HG02759 (cell line): Measurements from ENCODE around the gene TSPAN3.

Experiments
- ATAC-seq: cut with Tn5 transposase; IDR thresholded peaks from one replicate; pipeline ENCODE4 v1.9.1; 2021; ENCODE audit warnings: mild to moderate bottlenecking, moderate library complexity; ENCODE audit not compliant: unreplicated experiment

Gene TSPAN3

DNA sequence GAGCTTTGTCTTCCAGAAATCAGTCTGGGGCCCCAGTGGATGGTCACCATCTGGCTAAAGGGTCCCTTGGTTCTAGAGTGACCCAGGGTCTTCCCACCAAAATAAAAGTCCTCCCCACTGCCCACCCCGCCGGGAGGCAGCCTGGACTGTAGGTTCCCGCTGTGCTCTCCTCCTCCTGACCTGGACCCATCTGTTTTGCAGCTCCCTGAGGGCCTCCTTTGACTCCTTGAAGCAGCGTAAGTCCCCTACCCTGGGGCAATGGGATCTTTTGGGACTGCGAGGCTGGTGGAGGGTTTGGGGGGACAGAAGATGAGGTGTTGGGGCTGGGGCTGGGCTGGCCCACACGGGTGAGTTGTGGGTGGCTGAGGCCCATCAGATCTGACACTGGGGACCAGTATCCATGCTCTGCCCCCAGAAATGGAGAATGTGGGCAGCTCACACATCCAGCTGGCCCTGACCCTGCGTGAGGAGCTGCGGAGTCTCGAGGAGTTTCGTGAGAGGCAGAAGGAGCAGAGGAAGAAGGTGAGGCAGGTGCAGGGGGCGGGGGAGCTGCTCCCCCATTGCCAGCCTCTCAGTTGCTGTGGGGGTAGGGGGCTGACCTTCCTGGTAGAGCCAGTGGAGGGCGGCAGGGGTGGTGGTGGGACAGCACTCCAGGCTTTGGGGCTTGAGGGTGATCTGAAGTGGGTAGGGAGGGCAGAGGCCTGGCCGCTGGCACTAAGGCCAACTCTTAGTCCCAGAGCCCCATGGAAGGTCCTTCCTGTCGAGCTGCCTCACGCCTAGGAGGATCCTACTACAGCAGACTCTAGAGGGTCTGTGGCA, 45.6 kb downstream of the TSPAN3 start:
- ATAC-seq, result no peak

DNA sequence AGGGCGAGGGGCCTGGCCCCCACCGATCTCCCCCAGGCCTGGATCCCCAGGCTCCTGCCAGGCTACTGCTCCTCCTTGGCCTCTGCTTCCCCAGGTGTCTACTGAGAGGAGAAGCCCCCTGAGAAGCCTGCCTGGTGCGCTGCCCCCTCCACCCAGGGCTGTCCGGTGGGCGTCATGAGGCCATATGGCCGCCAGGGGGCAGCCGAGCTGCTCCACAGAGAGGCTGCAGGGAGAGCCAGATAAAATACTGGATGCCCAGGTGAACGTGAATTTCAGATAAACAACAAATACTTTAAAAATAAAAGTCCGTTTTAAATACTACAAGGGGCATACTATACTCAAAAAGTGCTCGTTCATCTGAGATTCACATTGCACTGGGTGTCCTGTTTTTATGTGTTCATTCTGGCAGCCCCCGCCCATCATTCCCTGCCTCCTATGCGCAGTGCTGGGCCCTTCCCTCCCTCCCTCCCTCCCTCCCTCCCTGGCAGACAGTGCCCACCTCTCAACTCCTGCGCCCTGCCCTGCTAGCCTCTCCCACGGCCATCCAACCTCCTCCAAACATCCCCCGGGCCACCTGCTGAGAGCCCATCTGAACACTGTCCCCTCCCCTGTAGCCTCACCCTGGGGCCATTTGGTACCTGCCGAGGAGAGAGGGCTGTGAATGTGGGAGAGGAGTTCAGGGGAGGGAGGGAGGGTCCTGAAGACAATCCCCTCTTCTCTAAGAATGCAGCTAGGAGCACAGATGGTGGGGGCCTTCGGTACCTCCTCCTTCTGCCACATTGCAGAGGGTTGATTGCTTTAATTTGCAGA, 46.4 kb downstream of the TSPAN3 start:
- ATAC-seq, result no peak

DNA sequence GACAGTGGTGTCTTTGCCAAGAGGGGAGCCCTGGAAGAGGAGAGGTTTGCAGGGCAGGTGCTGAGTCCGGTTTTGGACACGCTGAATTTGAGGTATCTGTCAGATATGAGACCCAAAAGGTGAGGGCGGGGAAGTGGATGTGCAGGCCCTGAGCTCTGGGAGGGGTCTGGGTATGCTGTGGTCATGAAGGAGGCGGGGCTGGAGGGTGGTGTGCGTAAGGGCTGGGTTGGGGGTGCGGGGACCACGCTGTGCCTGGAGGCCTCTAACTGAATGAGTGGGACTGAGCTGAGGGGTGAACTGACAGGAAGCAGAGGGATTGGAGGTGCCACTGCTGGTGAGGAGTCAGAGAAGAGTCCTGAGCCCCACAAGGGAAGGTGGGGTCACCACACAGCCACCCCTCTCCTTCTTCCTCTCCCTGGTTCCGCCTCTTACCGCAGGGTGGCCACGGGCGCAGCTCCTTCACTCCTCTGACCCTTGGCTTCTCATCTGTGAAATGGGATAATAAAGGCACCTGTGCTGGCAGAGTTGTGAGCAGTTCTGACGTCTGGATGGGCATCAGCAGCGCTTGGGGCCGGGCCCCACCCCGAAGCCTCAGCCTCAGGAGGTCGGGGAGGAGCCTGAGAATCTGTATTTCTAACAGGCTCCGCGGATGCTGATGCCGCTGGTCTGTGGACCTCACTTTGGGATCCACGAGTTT, 47.2 kb downstream of the TSPAN3 start:
- no peak for ATAC-seq

DNA sequence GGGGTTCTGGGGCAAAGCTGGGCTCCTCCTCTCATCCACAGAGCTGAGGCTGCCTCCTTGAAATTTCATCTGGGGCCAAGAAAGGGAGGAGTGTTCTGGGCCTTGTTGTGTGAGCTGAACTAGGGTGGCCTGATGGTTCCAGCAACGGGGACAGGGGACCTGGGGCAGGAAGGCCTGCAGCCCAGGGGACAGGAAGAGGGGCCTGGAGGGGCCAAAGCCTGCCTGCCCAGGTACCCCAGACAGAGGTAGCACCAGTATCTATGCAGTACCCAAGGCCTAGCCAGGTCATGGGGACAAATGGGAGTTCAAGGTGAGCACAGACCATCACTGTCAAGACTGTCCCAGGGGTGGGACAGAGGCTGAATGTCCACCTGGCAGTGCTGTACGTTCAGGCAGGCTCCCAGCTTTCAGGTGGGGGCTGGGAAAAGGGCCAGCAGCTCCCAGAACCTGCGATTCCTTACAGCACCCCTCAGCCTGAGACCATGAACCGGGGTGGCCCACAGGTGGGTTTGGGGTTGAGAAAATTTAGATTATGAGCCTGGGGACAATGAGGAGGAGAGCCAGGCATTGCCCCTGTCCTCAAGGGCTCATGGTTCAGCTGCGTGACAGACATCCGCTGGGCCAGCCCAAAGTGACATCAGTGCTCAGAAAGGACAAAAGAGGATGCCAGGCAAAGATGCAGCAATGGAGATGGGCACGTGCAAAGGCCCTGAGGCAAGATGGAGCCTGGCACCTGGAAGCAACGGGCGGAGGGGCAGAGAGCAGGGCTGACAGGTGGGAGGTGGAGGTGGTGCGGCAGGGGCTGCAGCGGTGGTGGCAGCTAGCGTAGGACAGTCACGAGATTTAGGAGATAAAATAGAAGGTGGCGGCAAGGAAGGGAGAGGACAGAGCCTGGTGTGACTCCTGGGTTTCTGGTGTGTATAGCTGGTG, 48.0 kb downstream of the TSPAN3 start:
- no peak for ATAC-seq

DNA sequence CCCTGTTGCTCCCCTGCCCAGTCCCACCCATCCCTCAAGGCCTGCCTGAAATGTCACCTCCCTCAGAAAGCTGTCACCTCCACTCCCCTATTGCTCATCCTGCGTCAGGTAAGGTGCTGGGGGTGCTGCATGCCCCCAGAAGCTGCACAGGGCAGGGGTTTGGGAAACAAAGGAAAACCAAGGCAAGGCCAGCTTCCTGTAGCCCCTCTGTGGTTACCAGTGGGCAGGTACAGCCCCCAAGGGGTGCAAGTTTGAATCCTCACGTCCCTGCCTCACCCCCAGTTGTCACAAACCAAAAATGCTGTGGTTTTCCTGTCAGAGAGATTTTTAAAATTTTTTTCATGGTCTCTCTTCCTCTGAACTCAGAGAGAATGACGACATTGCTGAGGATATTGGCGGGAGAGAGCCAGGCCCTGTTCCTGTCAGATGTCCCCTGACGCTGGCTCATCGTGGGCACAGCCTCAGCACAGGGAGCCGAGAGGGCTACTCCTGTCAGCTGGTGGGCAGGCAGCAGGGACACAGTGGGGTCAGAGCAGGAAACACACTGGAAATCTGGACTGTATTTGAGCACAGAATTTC, 49.0 kb downstream of the TSPAN3 start:
- no peak for ATAC-seq

DNA sequence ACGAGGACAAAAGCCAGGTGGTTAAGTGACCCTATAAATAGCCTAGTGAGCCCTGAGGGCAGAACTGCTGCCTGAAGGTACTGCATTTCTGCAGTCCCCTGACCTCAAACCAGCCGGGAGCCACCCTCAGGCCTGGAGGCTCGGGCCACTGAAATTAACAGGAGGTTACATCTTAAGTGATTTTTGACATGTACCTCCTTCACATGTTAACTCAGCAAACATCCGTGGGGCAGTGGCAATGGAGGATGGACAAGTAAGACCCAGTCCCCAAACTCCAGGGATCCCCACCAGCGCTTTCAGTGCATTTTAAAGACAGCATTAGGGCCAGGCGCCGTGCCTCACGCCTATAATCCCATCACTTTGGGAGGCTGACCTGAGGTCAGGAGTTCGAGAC, 49.8 kb downstream of the TSPAN3 start:
- ATAC-seq, result no peak

DNA sequence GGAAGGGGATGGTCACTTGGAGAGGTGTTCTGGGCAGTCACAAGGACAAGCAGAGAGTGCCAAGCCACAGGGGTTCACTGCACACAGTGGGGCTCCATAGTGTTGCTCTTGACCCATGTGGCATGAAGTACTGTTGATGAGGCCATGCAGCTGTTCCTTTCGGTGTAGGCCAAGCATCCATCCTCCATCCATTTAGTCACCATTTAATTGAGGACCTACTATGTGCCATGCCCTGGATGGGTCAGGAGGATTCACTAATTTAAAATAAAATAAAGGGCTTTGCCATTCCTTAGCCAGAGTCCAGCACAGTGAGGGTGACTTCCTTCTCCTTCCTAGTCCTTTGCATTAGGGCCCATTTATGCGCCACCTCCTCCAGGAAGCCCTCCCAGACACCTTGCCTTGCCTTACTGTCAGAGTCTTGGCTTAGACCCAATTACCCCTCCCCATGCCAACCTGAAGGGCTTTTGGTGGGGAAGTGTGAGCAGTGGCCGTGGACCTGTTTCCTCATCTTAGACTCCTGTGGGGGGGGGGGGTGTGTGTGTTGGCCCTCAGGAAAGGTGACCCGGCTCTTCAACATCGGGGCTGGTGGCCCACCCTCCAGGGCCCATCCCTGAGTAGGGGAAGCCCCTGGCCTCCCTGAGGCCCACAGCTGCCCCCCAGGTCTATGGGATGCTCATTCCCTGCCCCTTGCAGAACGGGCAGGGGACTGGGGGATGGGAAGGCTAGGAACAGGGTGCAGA, 50.4 kb downstream of the TSPAN3 start:
- no peak for ATAC-seq

DNA sequence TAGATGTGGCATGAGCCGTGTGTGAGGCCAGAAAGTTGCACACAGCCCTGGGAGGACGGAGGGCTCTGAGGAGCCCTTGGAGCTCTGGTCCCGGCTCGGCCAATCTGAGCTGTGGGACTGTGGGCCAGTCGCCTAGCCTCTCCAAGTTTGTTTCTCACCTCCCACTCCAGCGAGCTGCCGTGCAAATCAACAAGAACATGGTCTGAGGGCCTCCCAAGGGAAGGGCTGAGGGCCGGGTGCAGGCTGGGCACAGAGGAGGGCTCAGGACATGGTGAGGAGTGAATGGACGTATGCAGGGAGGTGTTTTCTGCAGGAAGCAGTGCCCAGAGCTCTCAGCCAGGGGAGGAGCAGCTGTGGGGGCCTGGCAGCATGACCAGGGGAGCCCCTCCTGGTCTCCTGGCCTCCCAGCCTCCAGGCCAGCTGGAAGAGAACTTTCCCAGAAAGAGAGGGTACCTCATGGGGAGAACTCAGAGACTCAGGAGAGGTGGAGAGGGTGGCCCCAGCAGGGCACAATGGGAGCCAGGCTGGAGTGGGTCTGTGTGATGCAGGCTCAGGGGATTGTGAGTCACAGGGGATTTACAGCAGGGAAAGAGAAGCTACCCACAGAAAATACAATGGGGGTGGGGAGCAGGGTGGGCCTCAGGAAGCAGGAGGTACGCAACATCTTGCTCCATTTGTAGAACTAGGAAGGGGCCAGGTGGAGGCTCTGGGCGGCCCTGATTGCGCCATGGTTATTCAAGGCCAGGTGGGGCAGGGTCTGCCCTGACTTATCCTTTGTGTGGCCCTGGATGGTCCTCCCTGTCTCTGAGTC, 51.2 kb downstream of the TSPAN3 start:
- ATAC-seq, result no peak

DNA sequence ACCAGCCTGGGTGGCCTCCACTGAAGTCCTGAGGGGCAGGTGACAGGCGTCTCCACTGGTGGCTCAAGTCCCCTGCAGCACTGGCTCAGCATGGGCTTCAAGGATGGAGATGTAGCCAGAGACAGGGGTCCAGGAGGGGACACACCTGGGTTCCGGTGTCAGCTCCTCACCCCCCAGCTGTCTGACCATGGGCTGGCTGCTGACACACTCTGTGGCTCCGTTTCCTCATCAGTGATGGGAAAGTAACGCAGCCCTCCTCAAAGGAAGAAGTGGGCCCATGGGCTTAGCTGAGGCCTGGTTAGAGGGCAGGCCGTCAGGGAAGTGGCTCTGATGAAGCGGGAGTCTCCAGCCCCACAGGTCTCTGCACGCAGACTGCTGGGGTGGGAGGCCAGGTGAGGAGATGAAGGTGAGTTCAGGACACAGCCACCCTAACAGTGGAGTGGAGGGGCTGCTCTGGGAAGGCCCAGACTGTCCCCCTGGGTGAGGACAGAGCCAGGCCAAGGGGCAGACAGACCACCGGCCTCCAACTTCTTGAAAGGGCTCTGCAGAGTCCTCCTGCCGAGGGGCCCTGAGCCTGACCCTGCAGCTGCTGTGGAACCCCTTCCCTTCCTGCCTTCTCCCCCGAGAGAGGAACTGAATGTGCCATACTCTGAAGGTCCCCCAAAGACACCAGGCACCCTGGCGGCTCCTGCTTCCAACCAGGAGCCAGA, 52.0 kb downstream of the TSPAN3 start:
- no peak for ATAC-seq

DNA sequence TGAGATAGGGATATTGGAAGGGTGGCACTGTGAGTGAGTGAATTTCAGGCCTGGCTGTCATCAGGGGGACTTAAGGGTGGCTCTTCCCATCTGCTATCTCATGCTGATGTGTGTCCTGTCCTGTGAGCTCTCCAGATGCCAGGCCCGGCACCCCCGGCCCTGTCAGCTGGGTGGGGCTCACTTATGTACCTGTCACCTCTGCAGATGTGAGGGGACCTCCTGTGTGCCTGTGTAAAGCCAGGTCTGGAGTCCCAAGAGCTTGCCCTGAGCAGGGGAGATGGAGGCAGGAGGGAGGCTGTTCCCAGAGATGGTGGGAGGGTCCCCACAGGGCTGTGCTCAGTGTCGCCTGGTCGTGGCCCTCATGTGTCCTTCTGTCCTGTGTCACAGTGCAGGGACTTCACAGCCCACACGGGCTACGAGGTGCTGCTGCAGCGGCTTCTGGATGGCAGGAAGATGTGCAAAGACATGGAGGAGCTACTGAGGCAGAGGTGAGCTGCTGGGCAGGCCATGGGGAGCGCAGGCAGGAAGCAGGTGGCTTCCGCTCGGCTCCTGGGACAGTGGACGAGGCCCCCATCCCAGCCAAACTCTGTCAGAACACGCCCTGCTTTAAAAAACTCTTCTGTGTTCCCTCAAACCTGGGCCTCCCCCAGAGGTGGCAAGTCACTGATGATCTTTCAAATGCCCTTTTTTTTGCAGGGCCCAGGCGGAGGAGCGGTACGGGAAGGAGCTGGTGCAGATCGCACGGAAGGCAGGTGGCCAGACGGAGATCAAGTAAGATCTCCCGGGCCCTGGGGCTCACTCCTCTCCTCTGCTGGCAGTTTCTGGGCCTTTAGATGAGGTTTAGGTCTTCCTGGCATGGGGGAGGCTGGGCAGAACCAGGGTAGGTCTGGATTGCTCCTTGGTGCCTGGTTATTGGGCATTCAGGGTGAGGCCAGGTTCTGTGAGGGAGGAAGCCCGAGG, 52.9 kb downstream of the TSPAN3 start:
- ATAC-seq, result no peak

DNA sequence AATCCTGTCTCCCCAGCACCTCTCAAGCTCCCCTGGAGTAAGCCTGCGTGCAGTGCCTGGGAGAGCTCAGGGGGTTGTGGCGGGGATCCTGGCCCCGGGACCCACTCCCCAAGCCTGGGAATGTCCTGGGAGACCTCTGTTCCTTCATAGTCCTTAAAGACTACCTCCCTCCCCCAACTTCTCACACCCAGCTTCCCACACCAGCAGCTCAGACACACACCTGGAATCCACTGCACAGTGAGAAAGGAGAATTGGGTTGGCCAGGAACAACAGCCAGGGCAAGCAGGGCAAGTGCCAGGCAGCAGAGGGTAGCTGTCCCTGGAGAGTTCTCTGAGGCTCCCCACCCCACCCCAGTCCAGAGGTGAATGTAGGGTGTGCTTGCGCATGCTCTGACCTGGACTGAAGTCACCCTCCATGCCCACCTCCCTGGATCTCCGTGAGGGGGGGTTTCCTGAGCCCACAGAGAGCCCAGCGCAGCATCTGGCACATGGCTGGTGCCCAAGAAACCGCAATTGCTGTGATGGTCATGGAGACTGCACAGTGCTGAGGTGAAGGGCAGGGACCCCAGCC, 53.7 kb downstream of the TSPAN3 start:
- no peak for ATAC-seq

DNA sequence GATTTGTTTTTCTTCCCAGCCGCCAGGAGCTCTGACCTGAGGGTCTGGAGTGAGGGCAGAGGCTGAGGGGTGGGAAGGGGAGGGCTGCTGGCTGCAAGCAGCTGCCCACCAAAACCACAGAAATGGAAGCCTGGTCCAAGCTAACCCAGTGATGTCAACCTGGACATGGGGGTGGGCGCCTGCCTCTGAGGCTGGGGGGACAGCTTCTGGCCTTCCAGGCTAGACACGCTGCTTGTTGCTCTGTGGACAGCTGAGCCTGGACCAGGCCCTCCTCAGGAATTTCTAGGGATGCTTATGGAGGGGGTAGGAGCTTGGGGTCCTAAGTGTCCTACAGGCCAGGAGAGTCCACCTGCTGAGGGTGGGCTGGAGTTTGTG, 54.6 kb downstream of the TSPAN3 start:
- no peak for ATAC-seq

DNA sequence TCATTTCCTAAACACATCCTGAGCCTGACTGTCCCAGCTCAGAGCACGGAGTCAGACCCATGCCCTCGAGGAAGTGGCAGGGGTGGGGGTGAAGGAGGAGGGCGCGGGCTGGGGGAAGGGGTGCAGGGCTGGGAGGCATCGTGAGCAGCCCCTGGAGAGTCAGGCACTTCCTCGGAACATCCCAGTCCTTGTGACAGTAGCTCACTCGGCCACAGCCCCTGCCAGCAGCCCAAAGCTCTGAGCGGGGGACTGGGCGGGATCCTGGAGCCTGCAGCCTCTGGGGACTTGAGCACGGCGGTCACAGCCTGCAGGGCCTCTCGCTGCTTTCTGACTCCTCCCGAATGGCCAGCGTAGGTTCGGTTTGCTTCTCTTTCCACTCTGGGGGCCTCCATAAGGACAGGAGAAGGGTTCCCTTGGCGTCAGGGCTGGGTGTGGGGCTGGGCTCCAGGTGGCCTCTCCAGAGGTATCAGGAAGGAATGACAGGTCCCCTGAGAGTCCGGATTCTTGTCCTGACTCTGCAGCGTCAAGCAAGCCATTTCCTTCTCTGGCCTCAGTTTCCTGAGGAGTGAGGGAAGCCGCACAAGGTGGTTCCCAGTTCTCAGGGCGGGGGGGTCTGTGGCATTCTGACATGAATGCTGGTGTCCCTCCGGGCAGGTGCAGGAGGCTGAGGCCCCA, 55.1 kb downstream of the TSPAN3 start:
- ATAC-seq, result no peak

DNA sequence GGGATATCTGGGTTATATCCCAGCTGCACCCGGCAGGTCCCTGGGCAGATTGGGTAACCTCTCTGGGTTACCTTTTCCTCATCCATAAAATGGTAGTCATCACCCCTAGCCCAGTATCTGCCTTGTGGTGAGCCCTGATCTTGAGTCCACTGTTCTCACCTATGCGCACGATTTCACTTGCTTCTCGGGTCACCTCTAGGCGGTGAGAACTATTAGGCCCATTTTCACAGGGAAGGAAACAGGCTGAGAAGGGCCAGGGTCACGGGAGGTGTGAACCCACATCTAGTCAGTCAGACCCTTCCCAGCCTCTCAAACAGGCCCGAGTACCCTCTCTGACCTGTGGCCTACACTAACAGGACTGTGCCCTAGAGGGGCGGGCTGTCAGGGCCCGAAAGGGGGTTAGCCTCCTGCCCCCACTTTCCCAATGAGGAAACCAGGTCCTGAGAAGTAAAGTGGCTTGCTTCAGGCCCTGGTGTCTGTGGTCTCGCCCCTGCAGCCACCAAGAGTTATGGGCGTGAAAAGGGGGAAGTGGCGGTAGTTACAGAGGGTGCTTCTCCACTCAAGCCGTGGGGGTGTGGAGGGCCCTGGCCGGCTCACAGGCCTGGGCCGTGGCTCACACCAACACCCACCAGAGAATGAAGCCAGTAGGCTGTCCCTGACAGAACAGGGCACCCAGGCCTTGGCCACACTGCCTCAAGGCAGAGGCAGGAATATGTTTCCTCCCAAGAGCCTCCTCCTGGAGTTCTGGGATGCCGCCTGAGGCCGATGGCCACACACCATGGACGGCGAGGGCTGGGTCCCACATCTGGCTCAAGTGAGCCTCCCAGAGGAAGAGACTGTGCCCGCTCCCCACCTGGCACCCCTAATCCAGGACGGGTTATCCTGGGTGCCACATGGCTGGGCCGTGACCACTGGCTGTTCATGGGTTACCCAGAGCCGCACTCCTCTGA, 56.5 kb downstream of the TSPAN3 start:
- peak; percentile 47 for ATAC-seq

DNA sequence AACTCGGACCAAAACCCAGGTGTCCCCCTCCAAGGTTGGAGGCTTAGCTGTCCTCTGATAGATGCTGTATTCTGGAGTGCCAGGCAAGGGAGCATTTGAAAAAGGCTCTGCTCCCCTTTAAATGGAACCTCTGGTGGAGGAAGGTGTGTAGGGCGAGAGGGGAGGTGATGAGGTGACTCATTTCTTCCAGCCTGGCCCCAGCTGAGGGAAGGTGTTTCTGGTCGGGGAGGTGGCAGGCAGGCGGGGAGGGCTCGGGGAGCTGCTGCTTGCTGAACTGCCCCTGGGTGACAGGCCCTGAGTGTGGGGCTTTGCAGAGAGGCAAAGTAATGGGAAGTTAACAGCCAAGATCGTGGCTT, 57.2 kb downstream of the TSPAN3 start:
- peak; percentile 55 for ATAC-seq
